Thymus (tissue), 11 donors: Measurements from ENCODE around the gene CLVS2. TPM values are rescaled to one million over a fixed set of nuclear protein-coding genes. Genes with fewer than 3 reads are reported as not detected.

Source experiments
- DNase-seq, 9 donors: peaks; one replicate each; pipeline ENCODE4 v3.0.0-alpha.2; 2013; ENCODE audit warnings: low spot score in 9 of 9, low read depth in 6 of 9, missing footprints in 1 of 9
- H3K27ac ChIP-seq, 2 donors: one replicate each; pipeline ENCODE4 v1.5.1; 2013; ENCODE audit warnings: control low read depth in 1 of 2, low read depth in 1 of 2, low read length in 1 of 2, mild to moderate bottlenecking in 1 of 2, moderate library complexity in 1 of 2
- H3K27me3 ChIP-seq, 2 donors: one replicate each; pipeline ENCODE4 v1.5.1; 2013; ENCODE audit warnings: low read length in 1 of 2; ENCODE audit not compliant: control insufficient read depth in 2 of 2, insufficient read depth in 1 of 2
- H3K36me3 ChIP-seq, 2 donors: one replicate each; pipeline ENCODE4 v1.5.1; 2013; ENCODE audit warnings: low read length in 1 of 2, mild to moderate bottlenecking in 1 of 2, moderate library complexity in 1 of 2; ENCODE audit not compliant: control insufficient read depth in 2 of 2, insufficient read depth in 2 of 2
- H3K4me1 ChIP-seq, 2 donors: one replicate each; pipeline ENCODE4 v1.5.1; 2013; ENCODE audit warnings: low read length in 2 of 2; ENCODE audit not compliant: control insufficient read depth in 2 of 2, insufficient read depth in 2 of 2
- H3K4me3 ChIP-seq, 2 donors: one replicate each; pipeline ENCODE4 v1.5.1; 2013; ENCODE audit warnings: low read length in 2 of 2, control low read depth in 1 of 2, mild to moderate bottlenecking in 1 of 2
- H3K9me3 ChIP-seq, 2 donors: one replicate each; pipeline ENCODE4 v1.5.1; 2013; ENCODE audit warnings: low read length in 1 of 2, mild to moderate bottlenecking in 1 of 2; ENCODE audit not compliant: control insufficient read depth in 2 of 2, insufficient read depth in 1 of 2
- WGBS: extraction: QIAGEN DNeasy Blood & Tissue Kit; methylation state at CpG from one replicate; pipeline ENCODE4 v1.1.7; 2013; 5-methylcytosine and 5-hydroxymethylcytosine counted together
- polyA plus RNA-seq: library from polyadenylated mRNA; stranded (reverse); fragments of 200-250 nt; gene quantifications from one replicate; pipeline ENCODE4 v1.2.3, GENCODE V29; 2013
- total RNA-seq: library from RNA; stranded (reverse); fragments of 120-200 nt; gene quantifications from one replicate; pipeline ENCODE4 v1.2.4, GENCODE V29; 2013
- donor health status: healthy.

The CLVS2 gene
- total and polyA plus RNA-seq, 2 donors = 0.02 to 0.05 TPM

GRCh38 chr6:123016431-123017103, 20.5 kb downstream of the CLVS2 start:
- 79% methylated on average over 4 of the region's 4 CpGs for WGBS
- Histone ChIP-seq H3K4me3 (no peak overlapping the region), H3K36me3 (no peaks in the 10 kb centered on the region), H3K9me3 (no peaks in the 10 kb centered on the region), H3K4me1 (no peaks in the 10 kb centered on the region), H3K27me3 (no peaks in the 10 kb centered on the region), H3K27ac (no peak overlapping the region)
- no peak for DNase-seq

- no peaks in the 10 kb centered on the region for H3K36me3 ChIP-seq
- no peaks in the 10 kb centered on the region for H3K4me1 ChIP-seq
- no peaks in the 10 kb centered on the region for H3K9me3 ChIP-seq
- H3K27me3 ChIP-seq = no peaks in the 10 kb centered on the region
- no peak overlapping the region for H3K27ac ChIP-seq
- no peak overlapping the region for H3K4me3 ChIP-seq
- 76% methylated on average over 5 of the region's 5 CpGs for WGBS
- no peak for DNase-seq
Measured at GRCh38 chr6:123017104-123017682, 21.2 kb downstream of the CLVS2 start.

GRCh38 chr6:123022975-123023374, 26.9 kb downstream of the CLVS2 start:
- H3K27me3 ChIP-seq = no peaks in the 10 kb centered on the region
- no peak overlapping the region for H3K4me3 ChIP-seq
- no peaks in the 10 kb centered on the region for H3K9me3 ChIP-seq
- H3K27ac ChIP-seq = no peak overlapping the region
- no peak for DNase-seq
- H3K36me3 ChIP-seq = no peaks in the 10 kb centered on the region
- 0% methylated on average over 1 of the region's 1 CpG for WGBS
- no peaks in the 10 kb centered on the region for H3K4me1 ChIP-seq

GRCh38 chr6:123024976-123025375, 28.9 kb downstream of the CLVS2 start:
- no peaks in the 10 kb centered on the region for H3K36me3 ChIP-seq
- no peak for DNase-seq
- H3K9me3 ChIP-seq = no peaks in the 10 kb centered on the region
- WGBS = 80% methylated on average over 5 of the region's 5 CpGs
- no peak overlapping the region for H3K4me3 ChIP-seq
- H3K27ac ChIP-seq = no peak overlapping the region
- H3K4me1 ChIP-seq = no peaks in the 10 kb centered on the region
- no peaks in the 10 kb centered on the region for H3K27me3 ChIP-seq

- Histone ChIP-seq H3K4me1 (no peaks in the 10 kb centered on the region), H3K9me3 (no peaks in the 10 kb centered on the region), H3K36me3 (no peaks in the 10 kb centered on the region), H3K27me3 (no peaks in the 10 kb centered on the region), H3K4me3 (no peak overlapping the region), H3K27ac (no peak overlapping the region)
- no peak for DNase-seq
- WGBS = 86% methylated on average over 2 of the region's 2 CpGs
Measured at GRCh38 chr6:123027408-123027807, 31.4 kb downstream of the CLVS2 start.

GRCh38 chr6:123028263-123028662, 32.2 kb downstream of the CLVS2 start:
- no peak overlapping the region for H3K27ac ChIP-seq
- no peaks in the 10 kb centered on the region for H3K4me1 ChIP-seq
- 87% methylated on average over 5 of the region's 5 CpGs for WGBS
- no peak overlapping the region for H3K4me3 ChIP-seq
- H3K9me3 ChIP-seq = no peaks in the 10 kb centered on the region
- DNase-seq = no peak
- no peaks in the 10 kb centered on the region for H3K27me3 ChIP-seq
- no peaks in the 10 kb centered on the region for H3K36me3 ChIP-seq

GRCh38 chr6:123030282-123030681, 34.2 kb downstream of the CLVS2 start:
- Histone ChIP-seq H3K4me3 (no peak overlapping the region), H3K4me1 (no peaks in the 10 kb centered on the region), H3K36me3 (no peaks in the 10 kb centered on the region), H3K27me3 (no peaks in the 10 kb centered on the region), H3K27ac (no peak overlapping the region), H3K9me3 (no peaks in the 10 kb centered on the region)
- DNase-seq = no peak

GRCh38 chr6:123036648-123037047, 40.6 kb downstream of the CLVS2 start:
- Histone ChIP-seq H3K4me1 (no peaks in the 10 kb centered on the region), H3K27me3 (no peaks in the 10 kb centered on the region), H3K36me3 (no peaks in the 10 kb centered on the region), H3K9me3 (no peaks in the 10 kb centered on the region), H3K27ac (no peak overlapping the region), H3K4me3 (no peak overlapping the region)
- no peak for DNase-seq
- WGBS = 92% methylated on average over 3 of the region's 3 CpGs

- Histone ChIP-seq H3K27me3 (no peaks in the 10 kb centered on the region), H3K4me1 (no peaks in the 10 kb centered on the region), H3K27ac (no peak overlapping the region), H3K4me3 (no peak overlapping the region), H3K9me3 (no peaks in the 10 kb centered on the region), H3K36me3 (no peaks in the 10 kb centered on the region)
- WGBS = 83% methylated on average over 3 of the region's 3 CpGs
- DNase-seq = no peak
Measured at GRCh38 chr6:123039431-123039830, 43.4 kb downstream of the CLVS2 start.
